ENCODE results near the gene IGIP.

DNA sequence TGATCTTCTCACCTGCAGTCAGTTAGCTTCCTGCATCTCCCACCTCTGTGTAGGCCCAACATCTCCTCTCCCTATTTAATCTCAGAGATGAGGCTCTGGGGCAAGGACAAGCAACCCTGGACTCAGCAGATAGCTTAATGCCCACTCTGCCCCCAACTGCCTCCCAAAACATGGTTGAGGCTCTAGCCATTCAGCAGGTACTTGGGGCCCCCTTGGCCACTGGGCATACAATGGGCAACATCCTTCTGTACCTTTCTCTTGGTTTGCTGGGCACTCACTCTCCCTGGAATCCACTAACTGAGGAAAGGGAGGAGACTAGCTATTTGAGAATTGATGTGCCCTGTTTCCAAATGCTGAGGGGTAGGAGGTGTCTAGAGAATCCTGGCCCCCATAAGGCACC, 9.4 kb downstream of the IGIP start:
- no peak for TF ChIP-seq YY1 (IDR thresholded peaks at IDR 0.05; ENCODE audit: low read depth, low read length)
- TF ChIP-seq, protein P1, sequence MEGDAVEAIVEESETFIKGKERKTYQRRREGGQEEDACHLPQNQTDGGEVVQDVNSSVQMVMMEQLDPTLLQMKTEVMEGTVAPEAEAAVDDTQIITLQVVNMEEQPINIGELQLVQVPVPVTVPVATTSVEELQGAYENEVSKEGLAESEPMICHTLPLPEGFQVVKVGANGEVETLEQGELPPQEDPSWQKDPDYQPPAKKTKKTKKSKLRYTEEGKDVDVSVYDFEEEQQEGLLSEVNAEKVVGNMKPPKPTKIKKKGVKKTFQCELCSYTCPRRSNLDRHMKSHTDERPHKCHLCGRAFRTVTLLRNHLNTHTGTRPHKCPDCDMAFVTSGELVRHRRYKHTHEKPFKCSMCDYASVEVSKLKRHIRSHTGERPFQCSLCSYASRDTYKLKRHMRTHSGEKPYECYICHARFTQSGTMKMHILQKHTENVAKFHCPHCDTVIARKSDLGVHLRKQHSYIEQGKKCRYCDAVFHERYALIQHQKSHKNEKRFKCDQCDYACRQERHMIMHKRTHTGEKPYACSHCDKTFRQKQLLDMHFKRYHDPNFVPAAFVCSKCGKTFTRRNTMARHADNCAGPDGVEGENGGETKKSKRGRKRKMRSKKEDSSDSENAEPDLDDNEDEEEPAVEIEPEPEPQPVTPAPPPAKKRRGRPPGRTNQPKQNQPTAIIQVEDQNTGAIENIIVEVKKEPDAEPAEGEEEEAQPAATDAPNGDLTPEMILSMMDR (IDR thresholded peaks at IDR 0.05; ENCODE audit: control extremely low read depth in 1 of 3, insufficient read depth in 1 of 3, low read depth in 1 of 3, low read length in 3 of 3) = no peak
- no peak for TF ChIP-seq SAP30 (IDR thresholded peaks at IDR 0.05; ENCODE audit: insufficient read depth, insufficient replicate concordance, low read length)
- no peak for TF ChIP-seq TBP (IDR thresholded peaks at IDR 0.05; ENCODE audit: low read depth, low read length)
- TF ChIP-seq, protein P2, sequence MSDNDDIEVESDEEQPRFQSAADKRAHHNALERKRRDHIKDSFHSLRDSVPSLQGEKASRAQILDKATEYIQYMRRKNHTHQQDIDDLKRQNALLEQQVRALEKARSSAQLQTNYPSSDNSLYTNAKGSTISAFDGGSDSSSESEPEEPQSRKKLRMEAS (IDR thresholded peaks at IDR 0.05) = no peak
- TF ChIP-seq PHF8 (conservative IDR thresholded peaks at IDR 0.05; ENCODE audit: low read depth, low read length) = no peak
- no peak for TF ChIP-seq EP300 (IDR thresholded peaks at IDR 0.05; ENCODE audit: borderline replicate concordance in 1 of 2, low read depth in 2 of 2, low read length in 2 of 2)
- TF ChIP-seq TAF1 (IDR thresholded peaks at IDR 0.05; ENCODE audit: low read depth, low read length) = no peak
- TF ChIP-seq, protein P3, sequence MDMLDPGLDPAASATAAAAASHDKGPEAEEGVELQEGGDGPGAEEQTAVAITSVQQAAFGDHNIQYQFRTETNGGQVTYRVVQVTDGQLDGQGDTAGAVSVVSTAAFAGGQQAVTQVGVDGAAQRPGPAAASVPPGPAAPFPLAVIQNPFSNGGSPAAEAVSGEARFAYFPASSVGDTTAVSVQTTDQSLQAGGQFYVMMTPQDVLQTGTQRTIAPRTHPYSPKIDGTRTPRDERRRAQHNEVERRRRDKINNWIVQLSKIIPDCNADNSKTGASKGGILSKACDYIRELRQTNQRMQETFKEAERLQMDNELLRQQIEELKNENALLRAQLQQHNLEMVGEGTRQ (IDR thresholded peaks at IDR 0.05; ENCODE audit: low read length) = no peak
- no peak for TF ChIP-seq MAFK (IDR thresholded peaks at IDR 0.05; ENCODE audit: low read depth, low read length)
- TF ChIP-seq CEBPB (IDR thresholded peaks at IDR 0.05; ENCODE audit: low read depth, low read length) = no peak
- TF ChIP-seq POLR2AphosphoS5 (IDR thresholded peaks at IDR 0.05; ENCODE audit: low read depth, low read length) = no peak

All from H1 (cell line).